ENCODE measurements around the gene CLDN4. TPM values are rescaled to one million over a fixed set of nuclear protein-coding genes. Genes with fewer than 3 reads are reported as not detected.

Gene CLDN4
- total and polyA plus RNA-seq, 2 donors (not counting 3 experiments of a cell fraction or from before 2014, with no cell fraction given): 0.13 to 0.15 TPM

GRCh38 chr7:73802459-73802858 lies 28.3 kb upstream of the CLDN4 start:
- CTCF ChIA-PET: no interaction called here
- Histone ChIP-seq H3K4me3 (replicated peaks in 1 of 3; ENCODE audit: insufficient read depth in 1 of 3, low read depth in 1 of 3, low read length in 3 of 3) (no peak overlapping the region), H3K79me2 (ENCODE audit: control insufficient read depth, insufficient read depth, low read length) (no peaks in the 10 kb centered on the region), H3K9ac (replicated peaks; ENCODE audit: extremely low read depth, insufficient read depth, low read length) (no peak overlapping the region), H3K27me3 (ENCODE audit: control insufficient read depth in 2 of 2, insufficient read depth in 2 of 2, low read length in 2 of 2) (no peaks in the 10 kb centered on the region), H3K36me3 (ENCODE audit: control insufficient read depth in 2 of 2, extremely low read depth in 1 of 2, insufficient read depth in 2 of 2, low read length in 2 of 2) (no peaks in the 10 kb centered on the region), H3K9me1 (replicated peaks; ENCODE audit: control insufficient read depth, extremely low read depth, insufficient read depth, low read length) (no peaks in the 10 kb centered on the region), H2AFZ (ENCODE audit: low read depth, low read length) (no peak overlapping the region), H3K4me1 (ENCODE audit: control insufficient read depth, extremely low read depth, insufficient read depth, low read length) (peaks cover 5% of the 10 kb centered on the region), H3K4me2 (ENCODE audit: insufficient read depth, low read length) (no peak overlapping the region), H3K9me3 (replicated peaks; ENCODE audit: control insufficient read depth, insufficient read depth, low read length) (no peaks in the 10 kb centered on the region), H3K27ac (ENCODE audit: insufficient read depth, low read depth, low read length) (no peak overlapping the region), H4K20me1 (replicated peaks; ENCODE audit: control insufficient read depth, extremely low read depth, insufficient read depth, low read length) (no peaks in the 10 kb centered on the region)
- no TSS peak for BruUV-seq (replicated peaks)
- no peak for DNase-seq (ENCODE audit: low read depth, low spot score)
- dilution Hi-C loops (cut with MboI; ENCODE audit: extremely low pct_ligation_motif_present, low sequenced_read_pairs): no loop called here
- TF ChIP-seq GATA2 (IDR thresholded peaks at IDR 0.05; ENCODE audit: insufficient read depth, insufficient read length, low read depth, low read length): no peak
- TF ChIP-seq MYC (IDR thresholded peaks at IDR 0.05; ENCODE audit: low read depth, low read length): no peak
- no peak for TF ChIP-seq JUN (IDR thresholded peaks at IDR 0.05; ENCODE audit: borderline replicate concordance, insufficient read depth, insufficient read length, low read depth)
- no peak for TF ChIP-seq MAX (IDR thresholded peaks at IDR 0.05; ENCODE audit: insufficient read depth, insufficient read length)
- no peak for TF ChIP-seq EZH2 (IDR thresholded peaks at IDR 0.05; ENCODE audit: borderline replicate concordance, low read depth, low read length, severe bottlenecking)
- TF ChIP-seq FOS (IDR thresholded peaks at IDR 0.05; ENCODE audit: borderline replicate concordance, insufficient read depth, low read length): no peak
- TF ChIP-seq POLR2A (IDR thresholded peaks at IDR 0.05; ENCODE audit: low read depth, low read length): no peak
- TF ChIP-seq, protein P1, sequence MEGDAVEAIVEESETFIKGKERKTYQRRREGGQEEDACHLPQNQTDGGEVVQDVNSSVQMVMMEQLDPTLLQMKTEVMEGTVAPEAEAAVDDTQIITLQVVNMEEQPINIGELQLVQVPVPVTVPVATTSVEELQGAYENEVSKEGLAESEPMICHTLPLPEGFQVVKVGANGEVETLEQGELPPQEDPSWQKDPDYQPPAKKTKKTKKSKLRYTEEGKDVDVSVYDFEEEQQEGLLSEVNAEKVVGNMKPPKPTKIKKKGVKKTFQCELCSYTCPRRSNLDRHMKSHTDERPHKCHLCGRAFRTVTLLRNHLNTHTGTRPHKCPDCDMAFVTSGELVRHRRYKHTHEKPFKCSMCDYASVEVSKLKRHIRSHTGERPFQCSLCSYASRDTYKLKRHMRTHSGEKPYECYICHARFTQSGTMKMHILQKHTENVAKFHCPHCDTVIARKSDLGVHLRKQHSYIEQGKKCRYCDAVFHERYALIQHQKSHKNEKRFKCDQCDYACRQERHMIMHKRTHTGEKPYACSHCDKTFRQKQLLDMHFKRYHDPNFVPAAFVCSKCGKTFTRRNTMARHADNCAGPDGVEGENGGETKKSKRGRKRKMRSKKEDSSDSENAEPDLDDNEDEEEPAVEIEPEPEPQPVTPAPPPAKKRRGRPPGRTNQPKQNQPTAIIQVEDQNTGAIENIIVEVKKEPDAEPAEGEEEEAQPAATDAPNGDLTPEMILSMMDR (IDR thresholded peaks at IDR 0.05; ENCODE audit: extremely low read depth in 1 of 2, insufficient read depth in 1 of 2, low read depth in 1 of 2, low read length in 2 of 2): no peak
- no peak for TF ChIP-seq POLR2AphosphoS5 (IDR thresholded peaks at IDR 0.05; ENCODE audit: insufficient read depth, low read depth, low read length)
- intact Hi-C loops (cut with micrococcal nuclease): no loop called here
- no peak for FAIRE-seq
- POLR2A ChIA-PET: no interaction called here
